ENCODE data around the gene GLIS1.

GLIS1 gene

DNA sequence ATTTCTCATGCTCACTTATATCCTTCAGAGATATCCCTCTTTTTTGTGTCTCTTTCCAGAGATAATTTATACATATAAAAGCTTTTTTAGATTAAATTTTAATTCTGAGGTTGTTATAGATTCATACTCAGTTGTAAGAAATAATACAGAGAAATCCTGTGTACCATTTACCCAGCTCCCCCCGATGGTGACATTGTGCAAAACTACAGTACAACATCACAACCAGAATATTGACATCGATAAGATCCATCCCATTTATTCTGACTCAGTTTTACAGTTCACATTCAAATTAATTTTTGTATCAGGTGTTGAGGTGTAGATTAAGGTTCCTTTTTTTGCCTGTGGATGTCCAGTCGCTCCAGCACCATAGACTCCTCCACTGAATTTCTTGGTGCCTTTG lies 265.5 kb downstream of the GLIS1 start:
- no peak overlapping the region for H3K27ac ChIP-seq (ENCODE audit: insufficient read depth, low read length, poor library complexity, severe bottlenecking)
- H3K4me1 ChIP-seq (ENCODE audit: control insufficient read depth, insufficient read depth, low read length, poor library complexity, severe bottlenecking) = no peaks in the 10 kb centered on the region
- no peaks in the 10 kb centered on the region for H3K9me3 ChIP-seq (ENCODE audit: control insufficient read depth, low read length)
- H3K36me3 ChIP-seq (ENCODE audit: control insufficient read depth, insufficient read depth, low read length) = no peaks in the 10 kb centered on the region
- no peak for DNase-seq
- H3K4me3 ChIP-seq (ENCODE audit: insufficient read depth, low read depth, low read length, poor library complexity, severe bottlenecking) = no peak overlapping the region
- H3K27me3 ChIP-seq (replicated peaks; ENCODE audit: control insufficient read depth, insufficient read depth, low read length, poor library complexity, severe bottlenecking) = no peaks in the 10 kb centered on the region

DNA sequence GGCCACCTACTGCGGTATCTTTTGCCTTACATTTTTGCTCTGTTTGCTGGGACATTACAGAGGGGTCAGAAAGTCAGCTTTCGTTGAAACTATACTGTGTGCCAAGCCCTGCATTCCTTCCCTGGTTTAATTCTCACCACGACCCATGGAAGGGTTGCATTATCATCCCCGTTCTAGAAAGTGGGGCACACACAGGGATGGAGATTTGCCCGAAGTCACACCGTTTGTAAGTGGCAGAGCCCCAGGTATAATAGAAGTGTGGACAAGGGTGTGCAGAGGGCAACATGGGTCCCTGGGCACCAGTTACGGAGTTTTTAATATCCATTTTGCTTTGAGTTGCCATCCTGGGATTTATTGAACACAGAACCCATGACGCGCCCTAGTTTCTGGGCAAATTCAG lies 268.0 kb downstream of the GLIS1 start:
- H3K36me3 ChIP-seq (ENCODE audit: control insufficient read depth, insufficient read depth, low read length) = no peaks in the 10 kb centered on the region
- no peaks in the 10 kb centered on the region for H3K27me3 ChIP-seq (replicated peaks; ENCODE audit: control insufficient read depth, insufficient read depth, low read length, poor library complexity, severe bottlenecking)
- no peaks in the 10 kb centered on the region for H3K9me3 ChIP-seq (ENCODE audit: control insufficient read depth, low read length)
- no peak for DNase-seq
- no peaks in the 10 kb centered on the region for H3K4me1 ChIP-seq (ENCODE audit: control insufficient read depth, insufficient read depth, low read length, poor library complexity, severe bottlenecking)
- no peak overlapping the region for H3K27ac ChIP-seq (ENCODE audit: insufficient read depth, low read length, poor library complexity, severe bottlenecking)
- H3K4me3 ChIP-seq (ENCODE audit: insufficient read depth, low read depth, low read length, poor library complexity, severe bottlenecking) = no peak overlapping the region

DNA sequence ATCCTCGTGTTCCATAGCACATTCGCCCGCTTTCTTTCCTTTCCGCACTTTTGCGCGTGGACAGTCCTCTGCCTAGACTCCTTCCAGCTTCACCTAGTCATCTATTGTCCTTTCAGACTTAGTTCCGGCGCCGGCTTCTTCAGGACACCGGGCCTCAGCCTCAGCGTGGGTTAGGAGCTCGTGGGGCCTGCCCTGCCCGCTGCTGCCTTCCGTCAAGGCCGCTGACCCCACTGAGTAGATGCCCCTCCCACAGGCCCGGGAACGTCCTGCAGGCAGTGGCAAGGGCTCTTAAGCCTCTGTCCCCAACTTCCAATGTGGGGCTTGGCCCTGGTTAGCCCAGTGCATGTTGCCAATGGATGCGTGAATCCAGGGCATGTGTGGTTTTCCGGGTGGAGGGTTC lies 268.4 kb downstream of the GLIS1 start:
- Histone ChIP-seq H3K4me1 (ENCODE audit: control insufficient read depth, insufficient read depth, low read length, poor library complexity, severe bottlenecking) (no peaks in the 10 kb centered on the region), H3K9me3 (ENCODE audit: control insufficient read depth, low read length) (no peaks in the 10 kb centered on the region), H3K27me3 (replicated peaks; ENCODE audit: control insufficient read depth, insufficient read depth, low read length, poor library complexity, severe bottlenecking) (no peaks in the 10 kb centered on the region), H3K4me3 (ENCODE audit: insufficient read depth, low read depth, low read length, poor library complexity, severe bottlenecking) (no peak overlapping the region), H3K36me3 (ENCODE audit: control insufficient read depth, insufficient read depth, low read length) (no peaks in the 10 kb centered on the region), H3K27ac (ENCODE audit: insufficient read depth, low read length, poor library complexity, severe bottlenecking) (no peak overlapping the region)
- no peak for DNase-seq

DNA sequence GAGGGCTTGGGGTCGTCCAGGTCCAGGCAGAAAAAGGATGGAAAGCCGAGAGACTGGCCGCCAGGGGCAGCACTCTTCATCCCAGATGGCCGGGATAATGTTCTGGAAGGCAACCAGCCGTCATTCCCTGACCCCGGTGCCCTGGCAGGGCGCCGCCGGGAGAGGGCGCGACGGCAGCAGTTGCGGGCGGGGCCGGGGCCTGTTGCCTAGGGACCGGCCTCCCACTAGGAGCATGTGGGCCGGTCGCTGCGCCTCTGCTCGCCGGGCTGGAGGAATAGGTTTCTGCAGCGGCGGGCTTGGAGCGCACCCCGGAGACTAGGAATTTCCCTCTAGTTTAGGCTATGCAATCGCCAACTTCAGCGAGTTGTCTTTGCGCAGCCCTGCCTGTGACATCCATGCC lies 268.8 kb downstream of the GLIS1 start:
- H3K27ac ChIP-seq (ENCODE audit: insufficient read depth, low read length, poor library complexity, severe bottlenecking) = no peak overlapping the region
- H3K36me3 ChIP-seq (ENCODE audit: control insufficient read depth, insufficient read depth, low read length) = no peaks in the 10 kb centered on the region
- H3K27me3 ChIP-seq (replicated peaks; ENCODE audit: control insufficient read depth, insufficient read depth, low read length, poor library complexity, severe bottlenecking) = no peaks in the 10 kb centered on the region
- H3K4me3 ChIP-seq (ENCODE audit: insufficient read depth, low read depth, low read length, poor library complexity, severe bottlenecking) = no peak overlapping the region
- DNase-seq = no peak
- H3K9me3 ChIP-seq (ENCODE audit: control insufficient read depth, low read length) = no peaks in the 10 kb centered on the region
- no peaks in the 10 kb centered on the region for H3K4me1 ChIP-seq (ENCODE audit: control insufficient read depth, insufficient read depth, low read length, poor library complexity, severe bottlenecking)

DNA sequence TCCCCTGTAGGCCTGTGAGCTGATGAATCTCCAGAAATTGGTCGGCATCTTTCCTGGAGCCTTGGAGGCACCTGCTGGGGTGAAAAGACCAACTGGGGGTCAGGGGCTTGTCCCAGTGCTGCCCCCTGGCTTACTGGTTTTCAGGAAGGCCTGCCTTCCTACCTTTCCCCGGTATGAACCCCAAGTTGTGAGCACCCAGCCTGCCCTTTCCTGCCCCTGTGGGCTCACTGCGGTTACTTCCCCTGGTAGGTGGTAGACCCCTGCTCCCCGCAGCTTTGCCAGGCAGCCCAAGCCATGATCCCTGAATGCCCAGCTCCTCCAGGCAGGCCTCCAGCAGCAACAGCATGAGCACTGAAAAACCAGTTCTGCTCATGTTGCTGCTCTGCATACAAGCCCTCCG lies 269.6 kb downstream of the GLIS1 start:
- Histone ChIP-seq H3K27me3 (replicated peaks; ENCODE audit: control insufficient read depth, insufficient read depth, low read length, poor library complexity, severe bottlenecking) (no peaks in the 10 kb centered on the region), H3K36me3 (ENCODE audit: control insufficient read depth, insufficient read depth, low read length) (no peaks in the 10 kb centered on the region), H3K9me3 (ENCODE audit: control insufficient read depth, low read length) (no peaks in the 10 kb centered on the region), H3K27ac (ENCODE audit: insufficient read depth, low read length, poor library complexity, severe bottlenecking) (no peak overlapping the region), H3K4me3 (ENCODE audit: insufficient read depth, low read depth, low read length, poor library complexity, severe bottlenecking) (no peak overlapping the region), H3K4me1 (ENCODE audit: control insufficient read depth, insufficient read depth, low read length, poor library complexity, severe bottlenecking) (no peaks in the 10 kb centered on the region)
- no peak for DNase-seq

DNA sequence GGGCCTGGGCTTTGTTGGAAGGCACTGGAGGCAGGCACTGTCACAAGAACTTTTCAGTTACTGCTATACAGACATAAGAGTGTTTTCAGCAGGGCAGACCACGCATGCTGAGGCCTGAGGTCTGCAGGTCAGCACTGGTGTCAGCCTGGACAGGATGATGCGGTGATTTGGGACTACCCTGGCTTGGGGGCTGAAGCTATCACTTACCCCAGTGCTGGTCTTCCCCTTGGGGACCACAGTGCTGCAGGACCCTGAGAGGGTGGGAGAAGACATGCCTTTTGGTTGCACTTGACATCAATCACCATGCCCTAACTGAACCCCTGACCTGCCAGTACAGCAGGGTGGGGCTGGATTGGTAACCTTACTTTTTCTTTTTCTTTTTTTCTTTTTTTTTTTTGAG lies 270.6 kb downstream of the GLIS1 start:
- no peak for DNase-seq
- no peaks in the 10 kb centered on the region for H3K9me3 ChIP-seq (ENCODE audit: control insufficient read depth, low read length)
- H3K4me1 ChIP-seq (ENCODE audit: control insufficient read depth, insufficient read depth, low read length, poor library complexity, severe bottlenecking) = no peaks in the 10 kb centered on the region
- no peak overlapping the region for H3K27ac ChIP-seq (ENCODE audit: insufficient read depth, low read length, poor library complexity, severe bottlenecking)
- no peaks in the 10 kb centered on the region for H3K27me3 ChIP-seq (replicated peaks; ENCODE audit: control insufficient read depth, insufficient read depth, low read length, poor library complexity, severe bottlenecking)
- no peak overlapping the region for H3K4me3 ChIP-seq (ENCODE audit: insufficient read depth, low read depth, low read length, poor library complexity, severe bottlenecking)
- no peaks in the 10 kb centered on the region for H3K36me3 ChIP-seq (ENCODE audit: control insufficient read depth, insufficient read depth, low read length)

DNA sequence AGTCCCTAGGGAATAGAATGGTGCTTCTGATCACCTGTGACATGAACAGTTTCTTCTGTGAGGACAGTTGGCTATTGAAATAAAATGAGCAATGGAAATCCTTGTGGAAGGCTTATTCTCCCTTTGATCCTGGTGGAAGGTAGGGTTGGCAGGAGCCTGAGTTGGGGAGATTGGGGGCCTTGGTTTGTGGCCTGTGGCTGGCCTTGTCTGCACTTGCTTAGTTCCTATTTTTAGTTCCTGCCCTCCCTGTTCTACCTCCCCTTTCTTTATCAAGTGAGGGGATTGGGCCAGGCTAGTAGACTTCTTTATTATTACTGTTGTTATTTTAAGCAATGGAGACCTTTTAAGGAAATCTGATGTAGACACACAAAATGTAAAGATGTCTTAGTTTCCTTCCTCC lies 271.6 kb downstream of the GLIS1 start:
- H3K36me3 ChIP-seq (ENCODE audit: control insufficient read depth, insufficient read depth, low read length) = no peaks in the 10 kb centered on the region
- no peaks in the 10 kb centered on the region for H3K9me3 ChIP-seq (ENCODE audit: control insufficient read depth, low read length)
- no peaks in the 10 kb centered on the region for H3K27me3 ChIP-seq (replicated peaks; ENCODE audit: control insufficient read depth, insufficient read depth, low read length, poor library complexity, severe bottlenecking)
- no peak for DNase-seq
- no peak overlapping the region for H3K27ac ChIP-seq (ENCODE audit: insufficient read depth, low read length, poor library complexity, severe bottlenecking)
- no peak overlapping the region for H3K4me3 ChIP-seq (ENCODE audit: insufficient read depth, low read depth, low read length, poor library complexity, severe bottlenecking)
- no peaks in the 10 kb centered on the region for H3K4me1 ChIP-seq (ENCODE audit: control insufficient read depth, insufficient read depth, low read length, poor library complexity, severe bottlenecking)

DNA sequence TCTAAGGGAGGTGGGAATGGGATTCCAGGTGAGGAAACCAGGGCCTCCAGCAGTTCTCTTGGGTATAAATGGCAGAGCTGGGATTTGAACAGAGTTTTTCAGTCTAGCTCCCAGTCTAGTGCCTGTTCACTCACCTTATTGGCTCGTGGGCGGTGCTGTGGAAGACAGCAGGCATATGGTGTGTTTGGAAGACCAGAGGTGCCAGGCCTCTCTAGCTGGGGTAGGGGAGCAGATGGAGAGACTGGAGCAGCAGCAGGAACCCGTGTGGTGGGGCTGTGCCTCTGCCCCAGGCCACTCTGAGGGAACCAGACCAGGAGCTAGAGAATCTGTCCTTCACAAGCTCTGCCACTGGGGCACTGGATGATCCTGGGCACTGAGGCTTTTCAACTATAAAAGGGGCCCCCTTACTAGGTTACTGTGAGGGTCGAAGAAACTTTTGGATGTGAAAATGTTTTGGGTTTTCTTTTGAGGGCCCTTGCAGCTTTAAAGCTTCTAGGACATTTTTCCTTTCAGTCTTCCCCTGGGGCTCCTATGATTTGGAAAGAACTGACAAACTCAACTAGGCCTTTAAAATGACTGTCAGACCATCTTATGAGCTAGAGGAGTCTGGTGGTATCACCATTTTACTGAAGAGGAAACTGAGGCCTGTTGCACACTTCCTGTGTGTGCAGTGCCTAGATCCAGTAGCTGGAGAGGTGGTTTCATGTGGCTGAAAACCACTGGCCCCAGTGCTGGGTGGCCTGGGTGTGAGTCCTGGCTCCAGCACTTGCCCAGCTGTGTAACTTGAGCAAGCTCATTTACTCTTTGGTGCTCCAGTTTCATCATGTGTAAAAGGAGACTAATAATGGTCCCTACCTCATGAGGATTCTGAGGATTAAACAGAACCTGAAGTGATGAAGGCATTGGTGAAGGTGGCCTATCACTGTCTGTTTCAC lies 273.7 kb downstream of the GLIS1 start:
- no peaks in the 10 kb centered on the region for H3K4me1 ChIP-seq (ENCODE audit: control insufficient read depth, insufficient read depth, low read length, poor library complexity, severe bottlenecking)
- H3K9me3 ChIP-seq (ENCODE audit: control insufficient read depth, low read length) = no peaks in the 10 kb centered on the region
- no peak for DNase-seq
- H3K36me3 ChIP-seq (ENCODE audit: control insufficient read depth, insufficient read depth, low read length) = no peaks in the 10 kb centered on the region
- no peak overlapping the region for H3K27ac ChIP-seq (ENCODE audit: insufficient read depth, low read length, poor library complexity, severe bottlenecking)
- H3K27me3 ChIP-seq (replicated peaks; ENCODE audit: control insufficient read depth, insufficient read depth, low read length, poor library complexity, severe bottlenecking) = no peaks in the 10 kb centered on the region
- no peak overlapping the region for H3K4me3 ChIP-seq (ENCODE audit: insufficient read depth, low read depth, low read length, poor library complexity, severe bottlenecking)

DNA sequence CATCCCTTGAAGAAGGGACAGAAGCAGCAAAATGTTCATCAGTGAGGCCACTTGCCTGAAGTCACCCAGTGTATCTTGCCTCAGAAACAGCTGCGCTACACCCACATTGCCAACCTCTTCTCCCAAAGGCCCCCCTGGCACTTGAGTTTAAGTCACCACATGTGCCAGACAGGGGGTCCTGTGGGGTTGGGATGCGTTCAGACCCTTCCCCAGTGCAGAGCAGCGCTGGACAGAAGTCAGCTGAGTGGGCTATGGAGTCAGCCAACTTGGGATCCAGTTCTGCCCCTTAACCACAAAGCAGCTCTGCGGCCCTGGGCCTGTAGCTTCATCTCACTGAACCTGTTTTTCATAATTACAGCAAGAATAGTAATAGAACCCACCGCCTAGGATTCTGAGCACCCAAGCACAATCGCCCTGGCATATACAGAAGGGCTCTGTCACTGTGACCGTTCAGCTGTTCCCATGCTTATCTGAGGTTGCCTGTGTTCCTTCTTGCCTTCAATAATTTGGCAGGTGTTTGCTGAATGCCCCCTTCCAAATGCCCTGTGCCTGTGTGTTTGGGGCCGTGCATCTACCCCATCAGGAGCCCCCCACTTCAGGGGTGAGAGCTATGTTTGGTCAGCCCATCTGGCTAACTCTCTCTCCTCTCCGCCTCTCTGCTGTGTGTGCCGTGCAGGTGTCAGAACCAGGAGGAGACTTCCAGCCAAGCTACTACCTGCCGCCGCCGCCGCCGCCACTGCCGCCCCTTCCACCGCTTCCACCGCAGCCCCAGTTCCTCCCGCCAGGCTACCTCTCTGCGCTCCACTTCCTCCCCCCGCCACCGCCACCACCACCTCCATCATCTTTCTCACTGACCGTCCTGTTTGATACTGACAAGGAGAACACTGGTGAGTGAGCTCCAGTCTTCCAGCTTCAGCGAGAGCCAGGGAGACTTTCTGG lies 274.7 kb downstream of the GLIS1 start:
- no peak overlapping the region for H3K27ac ChIP-seq (ENCODE audit: insufficient read depth, low read length, poor library complexity, severe bottlenecking)
- H3K4me1 ChIP-seq (ENCODE audit: control insufficient read depth, insufficient read depth, low read length, poor library complexity, severe bottlenecking) = no peaks in the 10 kb centered on the region
- no peaks in the 10 kb centered on the region for H3K27me3 ChIP-seq (replicated peaks; ENCODE audit: control insufficient read depth, insufficient read depth, low read length, poor library complexity, severe bottlenecking)
- H3K9me3 ChIP-seq (ENCODE audit: control insufficient read depth, low read length) = no peaks in the 10 kb centered on the region
- no peak overlapping the region for H3K4me3 ChIP-seq (ENCODE audit: insufficient read depth, low read depth, low read length, poor library complexity, severe bottlenecking)
- no peaks in the 10 kb centered on the region for H3K36me3 ChIP-seq (ENCODE audit: control insufficient read depth, insufficient read depth, low read length)
- no peak for DNase-seq

Data from effector memory CD4-positive, alpha-beta T cell (primary cell).